Heart right ventricle (tissue), 16 donors: Measurements from ENCODE around the gene TNK2. TPM values are rescaled to one million over a fixed set of nuclear protein-coding genes. Genes with fewer than 3 reads are reported as not detected.

ENCODE experiments used
- ATAC-seq, 8 donors: fragments of 200-7000 bp; cut with Tn5 transposase; one replicate each; pipeline ENCODE4 v1.9.1; 2020; ENCODE audit warnings: mild to moderate bottlenecking in 8 of 8, moderate library complexity in 8 of 8, moderate number of reproducible peaks in 1 of 8
- DNase-seq, 2 donors: peaks; one replicate each; pipeline ENCODE4 v3.0.0-alpha.2; 2020
- H3K27ac ChIP-seq, 10 donors: fragments of 200-600 bp; sonication (generic) in 2 of 10; one replicate each; pipeline versions ENCODE4 v1.5.0 to v1.8.0; 2020 to 2022; ENCODE audit warnings: mild to moderate bottlenecking in 3 of 10
- H3K27me3 ChIP-seq, 7 donors: fragments of 200-600 bp; one replicate each; pipeline ENCODE4 v1.8.0; 2021 to 2022; ENCODE audit warnings: mild to moderate bottlenecking in 2 of 7
- H3K36me3 ChIP-seq, 9 donors: fragments of 200-600 bp; sonication (generic) in 1 of 9; one replicate each; pipeline versions ENCODE4 v1.5.0 to v1.8.0; 2020 to 2022; ENCODE audit warnings: mild to moderate bottlenecking in 2 of 9
- H3K4me1 ChIP-seq, 9 donors: fragments of 200-600 bp; sonication (generic) in 1 of 9; one replicate each; pipeline versions ENCODE4 v1.5.0 to v1.8.0; 2020 to 2022; ENCODE audit warnings: mild to moderate bottlenecking in 4 of 9
- H3K4me3 ChIP-seq, 10 donors: fragments of 200-600 bp; sonication (generic) in 2 of 10; one replicate each; pipeline versions ENCODE4 v1.5.0 to v1.8.0; 2020 to 2022; ENCODE audit warnings: mild to moderate bottlenecking in 7 of 10, moderate library complexity in 2 of 10
- H3K9me3 ChIP-seq, 11 donors: fragments of 200-600 bp in 10 of 11; sonication (generic) in 2 of 11; one replicate each; pipeline versions ENCODE4 v1.5.0 to v1.8.0; 2013 to 2022; ENCODE audit warnings: mild to moderate bottlenecking in 2 of 11, control low read depth in 1 of 11, moderate library complexity in 1 of 11
- CTCF ChIP-seq, 9 donors: fragments of 200-600 bp; sonication (generic) in 2 of 9; IDR thresholded peaks; one replicate each; pipeline versions ENCODE4 v1.5.0 to v1.8.0; 2021 to 2022; ENCODE audit warnings: antibody characterized with exemption in 9 of 9, mild to moderate bottlenecking in 5 of 9, moderate library complexity in 1 of 9
- WGBS, 2 donors: extraction: QIAGEN DNeasy Blood & Tissue Kit; methylation state at CpG; one replicate each; pipeline ENCODE4 v1.1.7; 2013; ENCODE audit warnings: inconsistent platforms in 1 of 2; 5-methylcytosine and 5-hydroxymethylcytosine counted together
- intact Hi-C, 10 donors: fragments of 100-400 bp; cut with DNase I; formaldehyde crosslinking; loops; one replicate each; pipeline versions ENCODE4 v1.11.1 to v1.14.2; 2022
- polyA plus RNA-seq, 2 donors: library from polyadenylated mRNA; stranded (reverse); fragments of 200-250 nt; gene quantifications; one replicate each; pipeline ENCODE4 v1.2.3, GENCODE V29; 2013
- total RNA-seq, 10 donors: library from RNA; stranded (reverse); fragmentation: NEBNext Ultra II Directional in 3 of 10; extraction: Animal tissue kit (Norgen Biotek cat#: 25700) in 3 of 10; gene quantifications; one replicate each; pipeline versions ENCODE4 v1.2.1 to v1.2.4, GENCODE V29; 2021 to 2023
- donor health status: Arrhythmogenic right ventricular cardiomyopathy.
- donor health status: ischemic (EF 13 %, LVEDD 7.1; RV severe dilation, severe dysfunction).
- donor health status: healthy with polysubstance abuse.
- donor health status: DM: no; HTN: yes; CAD: no.
- donor health status: DM: no; HTN: no; CAD: no.
- donor health status: ischemic (EF 25% LVEDD 6.9; RV normal size, moderate dysfunction).
- donor health status: ischemic (EF 25% LVEDD 5.7; RV mildly dilated, moderate dysfunction).
- donor health status: healthy.
- donor health status: DM: yes; HTN: yes; CAD: no.
- donor health status: Ischemic cardiomyopathy.
- donor health status: ischemic (EF 35%, LVEDD 5.7; RV mildly dilated, moderate dysfunction).
- donor health status: nonischemic (EF 11% LVEDD 7.7; RV severe dilation, severe dysfunction).
- donor health status: DM: yes; HTN: yes; CAD: no.
- donor health status: PGD.
- donor health status: ischemic (EF 29% LVEDD 5.4; RV normal size, mild dysfunction).
- donor health status: nonischemic (EF 23%, LVEDD 6.1; RV moderate dilation, normal function).

The TNK2 gene
- total and polyA plus RNA-seq, 12 donors = 17.6 to 48.3 (median 32.5) TPM

- WGBS, 2 donors = 41 to 49% methylated on average over 25 of the region's 25 CpGs
- no peak for TF ChIP-seq CTCF (IDR thresholded peaks at IDR 0.05)
- Histone ChIP-seq H3K4me1 (peaks cover 17 to 56% (median 44%) of the 10 kb centered on the region in 9 donors), H3K27me3 (no peaks in the 10 kb centered on the region), H3K9me3 (no peaks in the 10 kb centered on the region), H3K27ac (peak overlapping the region; percentile 17 to 90 (median 80)), H3K4me3 (peak overlapping the region in 1 of 10 donors; percentile 18), H3K36me3 (peaks cover 0 to 41% (median 6%) of the 10 kb centered on the region in 9 donors)
- DNase-seq (peak; percentile 52 to 55), ATAC-seq (peak; percentile 49 to 85 (median 77))
- intact Hi-C loops = no loop called here
Observed at GRCh38 chr3:195885036-195885891, 23.1 kb downstream of the TNK2 start.

GRCh38 chr3:195884691-195885035, 23.7 kb downstream of the TNK2 start:
- intact Hi-C loops = no loop called here
- H3K4me1 ChIP-seq = peaks cover 17 to 51% (median 38%) of the 10 kb centered on the region in 9 donors
- H3K4me3 ChIP-seq = no peak overlapping the region
- H3K27me3 ChIP-seq = no peaks in the 10 kb centered on the region
- TF ChIP-seq CTCF (IDR thresholded peaks at IDR 0.05) = no peak
- no peaks in the 10 kb centered on the region for H3K9me3 ChIP-seq
- ATAC-seq (no peak), DNase-seq (no peak)
- 93 to 96% methylated on average over 14 of the region's 14 CpGs for WGBS, 2 donors
- peaks cover 0 to 46% (median 6%) of the 10 kb centered on the region in 9 donors for H3K36me3 ChIP-seq
- H3K27ac ChIP-seq = peak overlapping the region in 9 of 10 donors; percentile 40 to 90 (median 81)

GRCh38 chr3:195883801-195884200, 24.6 kb downstream of the TNK2 start:
- no peak for TF ChIP-seq CTCF (IDR thresholded peaks at IDR 0.05)
- no peak for DNase-seq

GRCh38 chr3:195883160-195883559, 25.2 kb downstream of the TNK2 start:
- Histone ChIP-seq H3K9me3 (no peaks in the 10 kb centered on the region), H3K27me3 (no peaks in the 10 kb centered on the region), H3K27ac (no peak overlapping the region), H3K4me3 (no peak overlapping the region), H3K4me1 (peaks cover 17 to 38% (median 33%) of the 10 kb centered on the region in 9 donors), H3K36me3 (peaks cover 0 to 60% (median 8%) of the 10 kb centered on the region in 9 donors)
- ATAC-seq (no peak), DNase-seq (no peak)
- no peak for TF ChIP-seq CTCF (IDR thresholded peaks at IDR 0.05)
- 96% methylated on average over 21 of the region's 21 CpGs for WGBS, 2 donors
- intact Hi-C loops = no loop called here

More at GRCh38 chr3:195883801-195884200, 24.6 kb downstream of the TNK2 start:
- intact Hi-C loops = no loop called here
- WGBS, 2 donors = 88 to 92% methylated on average over 12 of the region's 12 CpGs
- Histone ChIP-seq H3K27me3 (no peaks in the 10 kb centered on the region), H3K9me3 (no peaks in the 10 kb centered on the region), H3K4me3 (no peak overlapping the region), H3K36me3 (peaks cover 0 to 55% (median 6%) of the 10 kb centered on the region in 9 donors), H3K4me1 (peaks cover 17 to 45% (median 36%) of the 10 kb centered on the region in 9 donors), H3K27ac (no peak overlapping the region)
- ATAC-seq = no peak
